ENCODE measurements around the gene ACP7.

Gene ACP7

DNA sequence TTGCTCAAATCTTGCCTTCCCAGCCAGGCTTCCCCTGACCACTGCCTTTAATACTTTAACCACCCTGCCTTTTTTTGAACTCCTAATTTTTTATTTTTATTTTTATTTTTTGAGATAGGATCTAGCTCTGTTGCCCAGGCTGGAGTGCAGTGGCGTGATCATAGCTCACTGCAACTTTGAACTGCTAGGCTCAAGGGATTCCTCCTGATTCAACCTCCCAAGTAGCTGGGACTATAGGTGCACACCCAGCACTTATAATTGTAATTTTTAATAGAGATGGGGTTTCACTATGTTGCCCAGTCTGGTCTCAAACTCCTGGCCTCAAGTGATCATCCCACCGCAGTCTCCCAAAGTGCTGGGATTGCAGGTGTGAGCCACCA, 30.1 kb upstream of the ACP7 start:
- TF ChIP-seq, protein P1, sequence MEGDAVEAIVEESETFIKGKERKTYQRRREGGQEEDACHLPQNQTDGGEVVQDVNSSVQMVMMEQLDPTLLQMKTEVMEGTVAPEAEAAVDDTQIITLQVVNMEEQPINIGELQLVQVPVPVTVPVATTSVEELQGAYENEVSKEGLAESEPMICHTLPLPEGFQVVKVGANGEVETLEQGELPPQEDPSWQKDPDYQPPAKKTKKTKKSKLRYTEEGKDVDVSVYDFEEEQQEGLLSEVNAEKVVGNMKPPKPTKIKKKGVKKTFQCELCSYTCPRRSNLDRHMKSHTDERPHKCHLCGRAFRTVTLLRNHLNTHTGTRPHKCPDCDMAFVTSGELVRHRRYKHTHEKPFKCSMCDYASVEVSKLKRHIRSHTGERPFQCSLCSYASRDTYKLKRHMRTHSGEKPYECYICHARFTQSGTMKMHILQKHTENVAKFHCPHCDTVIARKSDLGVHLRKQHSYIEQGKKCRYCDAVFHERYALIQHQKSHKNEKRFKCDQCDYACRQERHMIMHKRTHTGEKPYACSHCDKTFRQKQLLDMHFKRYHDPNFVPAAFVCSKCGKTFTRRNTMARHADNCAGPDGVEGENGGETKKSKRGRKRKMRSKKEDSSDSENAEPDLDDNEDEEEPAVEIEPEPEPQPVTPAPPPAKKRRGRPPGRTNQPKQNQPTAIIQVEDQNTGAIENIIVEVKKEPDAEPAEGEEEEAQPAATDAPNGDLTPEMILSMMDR (IDR thresholded peaks at IDR 0.05; ENCODE audit: insufficient read depth, low read length, poor library complexity, severe bottlenecking) = no peak
- no peak for DNase-seq (ENCODE audit: extremely low read depth, insufficient read length)
- Histone ChIP-seq H3K4me3 (replicated peaks; ENCODE audit: low read depth, low read length) (no peak overlapping the region), H3K36me3 (ENCODE audit: control insufficient read depth, insufficient read depth, low read length) (no peaks in the 10 kb centered on the region), H3K27me3 (replicated peaks; ENCODE audit: control insufficient read depth, insufficient read depth, low read length) (no peaks in the 10 kb centered on the region; the same call in 1 of the 2 replicates)

DNA sequence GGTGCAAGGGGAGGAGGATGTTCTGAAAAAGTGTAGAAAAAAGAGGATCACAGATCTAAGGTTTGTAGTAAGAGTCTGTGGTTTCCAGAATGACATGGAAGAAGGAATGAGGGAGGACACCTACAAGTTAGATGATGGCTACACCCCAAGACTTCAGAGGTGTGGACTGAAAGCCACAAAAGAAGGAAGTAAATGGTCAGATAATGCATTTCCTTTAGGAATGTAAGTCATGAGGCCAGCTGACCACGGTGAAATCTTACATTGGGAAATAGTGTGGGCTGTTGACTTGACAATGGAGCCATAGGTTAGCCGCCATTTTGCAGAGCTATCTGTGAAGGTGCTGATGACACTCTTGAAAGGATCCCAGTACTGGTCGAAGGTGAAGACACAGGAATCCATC, 26.6 kb upstream of the ACP7 start:
- Histone ChIP-seq H3K36me3 (ENCODE audit: control insufficient read depth, insufficient read depth, low read length) (no peaks in the 10 kb centered on the region), H3K27me3 (replicated peaks; ENCODE audit: control insufficient read depth, insufficient read depth, low read length) (no peaks in the 10 kb centered on the region; the same call in 1 of the 2 replicates), H3K4me3 (replicated peaks; ENCODE audit: low read depth, low read length) (no peak overlapping the region)
- TF ChIP-seq, protein P1 (IDR thresholded peaks at IDR 0.05; ENCODE audit: insufficient read depth, low read length, poor library complexity, severe bottlenecking) = no peak
- DNase-seq (ENCODE audit: extremely low read depth, insufficient read length) = no peak

DNA sequence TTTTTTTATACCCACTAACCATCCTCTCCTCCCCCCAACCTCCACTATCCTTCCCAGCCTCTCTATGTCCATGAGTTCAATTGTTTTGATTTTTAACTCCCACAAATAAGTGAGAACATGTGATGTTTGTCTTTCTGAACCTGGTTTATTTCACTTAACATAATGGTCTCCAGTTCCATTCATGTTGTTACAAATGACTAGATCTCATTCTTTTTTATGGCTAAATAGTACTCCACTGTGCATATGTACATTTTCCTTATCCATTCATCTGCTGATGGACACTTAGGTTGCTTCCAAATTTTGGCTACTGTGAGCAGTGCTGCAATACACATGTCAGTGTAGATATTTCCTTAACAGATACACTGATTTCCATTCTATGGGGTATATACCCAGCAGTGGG, 24.9 kb upstream of the ACP7 start:
- Histone ChIP-seq H3K27me3 (replicated peaks; ENCODE audit: control insufficient read depth, insufficient read depth, low read length) (no peaks in the 10 kb centered on the region), H3K4me3 (replicated peaks; ENCODE audit: low read depth, low read length) (no peak overlapping the region), H3K36me3 (ENCODE audit: control insufficient read depth, insufficient read depth, low read length) (no peaks in the 10 kb centered on the region)
- TF ChIP-seq, protein P1 (IDR thresholded peaks at IDR 0.05; ENCODE audit: insufficient read depth, low read length, poor library complexity, severe bottlenecking) = no peak
- no peak for DNase-seq (ENCODE audit: extremely low read depth, insufficient read length)

DNA sequence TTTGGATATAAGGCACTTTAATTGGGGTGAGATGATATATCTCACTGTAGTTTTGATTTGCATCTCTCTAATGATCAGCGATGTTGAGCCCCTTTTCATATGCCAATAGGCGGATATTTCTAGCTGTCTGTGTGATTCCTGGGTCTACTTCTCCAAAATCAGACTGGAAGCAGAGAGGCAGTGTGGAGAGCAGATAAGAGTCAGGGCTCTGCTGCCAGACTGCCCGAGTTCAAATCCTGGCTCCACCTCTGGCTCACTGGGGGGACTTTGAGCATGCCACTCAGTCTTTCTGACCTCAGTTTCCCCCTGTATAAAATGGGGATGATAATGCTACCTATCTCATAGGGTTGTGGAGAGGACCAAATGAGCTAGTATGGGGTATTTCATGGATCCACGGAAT, 24.0 kb upstream of the ACP7 start:
- Histone ChIP-seq H3K36me3 (ENCODE audit: control insufficient read depth, insufficient read depth, low read length) (no peaks in the 10 kb centered on the region), H3K4me3 (replicated peaks; ENCODE audit: low read depth, low read length) (no peak overlapping the region), H3K27me3 (replicated peaks; ENCODE audit: control insufficient read depth, insufficient read depth, low read length) (no peaks in the 10 kb centered on the region)
- DNase-seq (ENCODE audit: extremely low read depth, insufficient read length) = no peak
- TF ChIP-seq, protein P1 (IDR thresholded peaks at IDR 0.05; ENCODE audit: insufficient read depth, low read length, poor library complexity, severe bottlenecking) = no peak

DNA sequence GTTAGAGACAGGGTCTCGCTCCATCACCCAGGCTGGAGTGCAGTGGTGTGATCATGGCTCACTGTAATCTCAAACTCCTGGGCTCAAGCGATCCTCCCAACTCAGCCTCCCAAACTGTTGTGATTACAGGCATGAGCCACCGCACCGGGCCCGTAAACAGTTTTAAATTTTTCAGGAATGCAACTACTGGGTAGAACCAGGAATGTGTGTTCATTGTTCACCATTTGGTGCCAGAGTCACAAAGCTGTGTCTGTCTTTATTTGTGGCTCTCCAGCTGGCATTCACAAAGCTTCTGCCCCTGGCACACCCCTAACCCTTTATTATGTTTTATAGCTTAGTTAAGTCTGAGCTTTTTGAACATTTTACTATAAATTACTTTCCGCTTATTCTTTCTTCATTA, 19.8 kb upstream of the ACP7 start:
- DNase-seq (ENCODE audit: extremely low read depth, insufficient read length) = no peak
- Histone ChIP-seq H3K4me3 (replicated peaks; ENCODE audit: low read depth, low read length) (no peak overlapping the region), H3K27me3 (replicated peaks; ENCODE audit: control insufficient read depth, insufficient read depth, low read length) (no peaks in the 10 kb centered on the region), H3K36me3 (ENCODE audit: control insufficient read depth, insufficient read depth, low read length) (no peaks in the 10 kb centered on the region)
- TF ChIP-seq, protein P1 (IDR thresholded peaks at IDR 0.05; ENCODE audit: insufficient read depth, low read length, poor library complexity, severe bottlenecking) = no peak

DNA sequence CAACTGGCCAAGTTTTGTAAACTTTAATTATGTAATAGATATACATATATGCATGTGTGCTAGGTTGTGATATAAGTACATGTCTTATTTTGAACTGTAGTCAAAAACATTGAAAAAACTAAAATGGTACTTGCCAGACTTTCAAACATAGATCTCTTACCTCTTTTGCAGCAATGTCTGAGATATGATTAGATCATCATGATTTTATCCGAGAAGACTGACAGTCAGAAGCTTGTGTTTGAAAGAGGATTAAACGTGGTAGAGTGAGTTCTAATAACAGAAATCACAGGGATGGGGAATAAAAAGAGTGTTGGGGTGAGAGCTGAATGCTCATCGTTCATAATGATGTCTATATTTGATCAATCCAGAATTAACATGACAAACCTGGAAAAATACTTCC, 18.2 kb upstream of the ACP7 start:
- TF ChIP-seq, protein P1 (IDR thresholded peaks at IDR 0.05; ENCODE audit: insufficient read depth, low read length, poor library complexity, severe bottlenecking) = no peak

More for the DNA sequence above, 18.2 kb upstream of the ACP7 start:
- Histone ChIP-seq H3K4me3 (replicated peaks; ENCODE audit: low read depth, low read length) (no peak overlapping the region), H3K36me3 (ENCODE audit: control insufficient read depth, insufficient read depth, low read length) (no peaks in the 10 kb centered on the region), H3K27me3 (replicated peaks; ENCODE audit: control insufficient read depth, insufficient read depth, low read length) (no peaks in the 10 kb centered on the region)
- no peak for DNase-seq (ENCODE audit: extremely low read depth, insufficient read length)

All from GM06990 (cell line).